ENCODE measurements around the gene MT1F.

Gene MT1F

DNA sequence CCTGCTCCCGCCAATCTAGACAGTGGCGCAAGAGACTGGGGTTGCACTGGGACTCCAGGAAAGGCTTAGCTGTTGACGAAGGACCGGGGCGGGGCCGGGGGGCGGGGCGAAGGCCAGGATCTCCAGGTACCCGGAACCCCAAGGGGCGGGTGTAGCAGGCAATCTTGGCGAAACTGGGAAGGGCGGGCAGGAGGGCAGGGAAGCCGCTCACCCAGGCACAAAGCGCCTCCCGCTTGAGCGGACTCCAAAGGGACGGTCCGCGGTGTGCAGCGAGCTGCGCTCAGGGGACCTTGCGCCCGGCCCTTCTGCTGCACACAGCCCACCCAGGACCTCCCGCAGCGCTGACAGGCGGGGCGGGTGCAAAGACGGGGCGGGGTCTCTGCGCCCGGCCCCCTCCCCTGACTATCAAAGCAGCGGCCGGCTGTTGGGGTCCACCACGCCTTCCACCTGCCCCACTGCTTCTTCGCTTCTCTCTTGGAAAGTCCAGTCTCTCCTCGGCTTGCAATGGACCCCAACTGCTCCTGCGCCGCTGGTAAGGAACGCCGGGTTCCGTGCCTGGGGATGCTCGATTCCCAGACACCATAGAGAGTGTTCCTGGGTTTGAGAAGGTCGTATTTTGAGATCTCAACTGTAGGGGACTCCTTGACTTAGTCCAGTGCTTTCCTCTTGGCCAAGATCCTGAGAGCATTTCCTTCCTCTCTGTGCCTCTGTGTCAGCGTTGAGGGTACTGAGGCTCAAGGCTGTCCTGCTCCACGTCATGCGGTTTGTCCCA is at the start of gene MT1F:
MT1F (plus strand) TSS at position 405 of the 772 bp plus-strand sequence; CDS start at position 505, 100 bp downstream.
- CTCF ChIA-PET = no interaction called here
- H3K4me1 Mint-ChIP-seq = peaks cover 31% of the 10 kb centered on the region
- peak within 1 kb of the TSS; percentile 98 for H3K4me3 Mint-ChIP-seq
- DNase-seq = peak; percentile 87
- no peaks in the 10 kb centered on the region for H3K9me3 Mint-ChIP-seq
- H3K27ac Mint-ChIP-seq = peak within 1 kb of the TSS; percentile 88
- H3K27me3 Mint-ChIP-seq = peaks cover 58% of the 10 kb centered on the region
- peaks cover 7% of the 10 kb centered on the region for H3K36me3 Mint-ChIP-seq

GRCh38 chr16:56608043-56608875 is 49.5 kb upstream of the MT1F start, which contains the start of gene MT2A:
MT2A (plus strand) TSS chr16:56608584; CDS start chr16:56608656, 72 bp downstream.
- Mint-ChIP-seq H3K4me3 (peak within 1 kb of the TSS; percentile 92), H3K9me3 (no peaks in the 10 kb centered on the region), H3K27ac (peak within 1 kb of the TSS; percentile 93), H3K4me1 (peaks cover 48% of the 10 kb centered on the region), H3K27me3 (peaks cover 15% of the 10 kb centered on the region), H3K36me3 (peaks cover 1% of the 10 kb centered on the region)
- DNase-seq = peak; percentile 94
- CTCF ChIA-PET = interaction anchor here (0.6 to 1.3 kb wide), 3 partner anchors 10 to 93 kb away, joined by 3 to 5 read pairs (median 4); no protein-coding TSS in a partner anchor

DNA sequence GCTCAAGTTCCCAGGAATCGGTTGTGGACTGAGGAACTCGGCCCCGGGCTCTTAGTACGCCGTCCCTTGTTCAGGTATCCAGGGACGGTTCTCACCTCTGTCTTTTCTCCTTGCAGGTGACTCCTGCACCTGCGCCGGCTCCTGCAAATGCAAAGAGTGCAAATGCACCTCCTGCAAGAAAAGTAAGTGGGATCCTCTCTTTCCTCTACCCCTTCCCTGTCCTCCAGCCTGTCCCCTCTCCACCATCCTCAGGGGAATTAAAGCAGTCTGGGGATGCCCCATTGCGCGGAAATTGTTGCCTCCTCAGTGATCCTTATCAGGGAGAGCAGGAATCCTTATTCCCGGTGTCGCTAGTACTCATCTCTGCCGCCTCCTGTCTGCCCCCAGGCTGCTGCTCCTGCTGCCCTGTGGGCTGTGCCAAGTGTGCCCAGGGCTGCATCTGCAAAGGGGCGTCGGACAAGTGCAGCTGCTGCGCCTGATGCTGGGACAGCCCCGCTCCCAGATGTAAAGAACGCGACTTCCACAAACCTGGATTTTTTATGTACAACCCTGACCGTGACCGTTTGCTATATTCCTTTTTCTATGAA is 48.8 kb upstream of the MT1F start:
- peaks cover 44% of the 10 kb centered on the region for H3K4me1 Mint-ChIP-seq
- CTCF ChIA-PET = interaction anchor here (0.6 to 2.1 kb wide), 5 partner anchors 11 to 253 kb away, joined by 3 to 6 read pairs (median 4); no protein-coding TSS in a partner anchor
- DNase-seq = peak; percentile 37

DNA sequence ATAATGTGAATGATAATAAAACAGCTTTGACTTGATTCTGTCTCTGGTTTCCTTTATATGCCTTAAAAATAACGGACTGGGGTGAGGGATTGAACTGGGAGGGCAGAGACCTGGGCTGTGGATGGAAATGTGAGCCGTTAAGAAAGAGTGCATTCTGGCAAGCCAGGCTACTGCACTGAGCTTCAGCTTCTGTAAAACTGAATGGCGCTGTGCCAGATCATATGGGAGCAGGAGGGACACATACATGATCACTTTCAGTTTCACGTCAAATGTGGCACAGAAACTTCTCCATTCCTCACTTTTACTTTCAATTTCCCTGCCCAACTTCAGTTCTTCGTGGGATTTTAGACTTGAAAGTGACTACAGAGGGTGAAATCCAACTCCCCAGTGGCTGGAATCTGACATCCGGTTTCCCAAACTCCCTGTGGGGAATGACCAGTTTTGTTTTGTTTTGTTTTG is 48.3 kb upstream of the MT1F start:
- Mint-ChIP-seq H3K36me3 (peaks cover 1% of the 10 kb centered on the region), H3K27me3 (peaks cover 4% of the 10 kb centered on the region), H3K9me3 (no peaks in the 10 kb centered on the region), H3K4me1 (peaks cover 44% of the 10 kb centered on the region), H3K4me3 (peak overlapping the region; percentile 92), H3K27ac (peak overlapping the region; percentile 93)
- DNase-seq = peak; percentile 86
- CTCF ChIA-PET = interaction anchor here (0.6 to 2.1 kb wide), 3 partner anchors 11 to 254 kb away, joined by 3 to 6 read pairs (median 3); no protein-coding TSS in a partner anchor

More for the DNA sequence above, 48.8 kb upstream of the MT1F start:
- Mint-ChIP-seq H3K27me3 (peaks cover 8% of the 10 kb centered on the region), H3K36me3 (peaks cover 1% of the 10 kb centered on the region), H3K4me3 (peak overlapping the region; percentile 92), H3K9me3 (no peaks in the 10 kb centered on the region), H3K27ac (peak overlapping the region; percentile 93)

- Mint-ChIP-seq H3K27ac (peak overlapping the region; percentile 93), H3K36me3 (peaks cover 1% of the 10 kb centered on the region), H3K9me3 (no peaks in the 10 kb centered on the region), H3K4me3 (peak overlapping the region; percentile 92), H3K27me3 (peaks cover 2% of the 10 kb centered on the region), H3K4me1 (peaks cover 48% of the 10 kb centered on the region)
- DNase-seq = peak; percentile 47
- CTCF ChIA-PET = interaction anchor here (0.9 to 2.1 kb wide), 2 partner anchors 92 to 254 kb away, joined by 3 to 6 read pairs; no protein-coding TSS in a partner anchor
Observed at GRCh38 chr16:56610017-56610608, 47.6 kb upstream of the MT1F start.

GRCh38 chr16:56610609-56611111 is 47.1 kb upstream of the MT1F start:
- Mint-ChIP-seq H3K27me3 (no peaks in the 10 kb centered on the region), H3K27ac (peak overlapping the region; percentile 93), H3K36me3 (peaks cover 1% of the 10 kb centered on the region), H3K4me1 (peaks cover 48% of the 10 kb centered on the region), H3K4me3 (peak overlapping the region; percentile 38), H3K9me3 (no peaks in the 10 kb centered on the region)
- DNase-seq = no peak
- CTCF ChIA-PET = interaction anchor here (1.2 to 2.1 kb wide), 2 partner anchors 10 to 91 kb away, joined by 4 to 6 read pairs; no protein-coding TSS in a partner anchor

DNA sequence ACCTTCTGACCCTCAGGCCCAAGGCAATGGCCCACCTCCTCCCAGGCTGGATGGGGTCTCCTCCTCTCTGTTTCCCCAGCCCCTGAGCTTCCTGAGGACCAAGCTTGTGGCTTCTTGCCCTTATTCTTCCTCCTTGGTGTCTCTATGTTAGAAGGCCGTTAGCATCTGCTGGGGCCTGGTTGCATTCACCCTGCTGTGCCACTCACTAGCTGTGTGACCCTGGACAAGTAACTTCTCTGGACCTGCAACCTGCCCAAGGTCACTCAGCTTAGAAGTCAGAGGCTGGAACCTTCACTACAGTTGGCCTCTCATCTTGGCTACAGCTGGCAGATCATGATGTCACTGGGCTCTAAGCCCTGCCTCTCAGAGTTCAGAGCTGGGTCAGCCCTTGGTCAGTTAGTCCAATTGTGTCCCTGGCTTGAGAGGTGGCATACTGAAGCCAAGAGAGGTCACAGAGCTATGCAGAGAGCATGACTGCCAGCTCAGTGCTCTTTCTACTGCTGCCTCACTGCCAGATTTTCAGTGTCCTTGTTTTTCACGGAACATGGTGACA is 46.4 kb upstream of the MT1F start:
- CTCF ChIA-PET = interaction anchor here (1.2 to 2.1 kb wide), 2 partner anchors 11 to 91 kb away, joined by 4 to 6 read pairs; no protein-coding TSS in a partner anchor
- no peaks in the 10 kb centered on the region for H3K27me3 Mint-ChIP-seq

GRCh38 chr16:56613706-56614105 is 44.1 kb upstream of the MT1F start:
- no peaks in the 10 kb centered on the region for H3K9me3 Mint-ChIP-seq
- no peak for DNase-seq
- peaks cover 22% of the 10 kb centered on the region for H3K27me3 Mint-ChIP-seq
- H3K4me1 Mint-ChIP-seq = peaks cover 47% of the 10 kb centered on the region
- no peak overlapping the region for H3K27ac Mint-ChIP-seq
- peaks cover 1% of the 10 kb centered on the region for H3K36me3 Mint-ChIP-seq
- CTCF ChIA-PET = interaction anchor here (1.2 kb wide), 1 partner anchor 10 kb away, joined by 4 read pairs; no protein-coding TSS in a partner anchor
- no peak overlapping the region for H3K4me3 Mint-ChIP-seq

More for the DNA sequence above, 46.4 kb upstream of the MT1F start:
- H3K27ac Mint-ChIP-seq = no peak overlapping the region
- H3K4me1 Mint-ChIP-seq = peaks cover 47% of the 10 kb centered on the region
- peaks cover 1% of the 10 kb centered on the region for H3K36me3 Mint-ChIP-seq
- no peak overlapping the region for H3K4me3 Mint-ChIP-seq
- DNase-seq = no peak
- H3K9me3 Mint-ChIP-seq = no peaks in the 10 kb centered on the region

DNA sequence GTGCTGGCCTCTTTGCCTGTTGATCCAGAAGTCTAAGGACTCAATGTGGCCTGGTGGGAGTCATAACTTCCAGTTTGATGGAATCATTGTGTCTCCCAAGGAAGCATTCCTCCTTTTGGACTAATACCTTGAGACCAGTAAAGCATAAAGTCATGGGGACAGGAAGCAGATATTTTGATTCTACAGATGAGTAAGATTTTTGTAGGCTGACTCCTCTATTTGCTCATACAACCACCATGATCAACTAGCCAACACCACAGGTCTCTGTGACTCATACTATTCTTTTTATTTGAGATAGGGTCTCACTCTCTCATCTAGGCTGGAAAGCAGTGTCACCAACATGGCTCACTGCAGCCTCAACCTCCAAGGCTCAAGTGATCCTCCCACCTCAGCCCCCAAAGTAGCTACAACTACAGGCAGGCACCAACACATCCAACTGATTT is 43.2 kb upstream of the MT1F start:
- CTCF ChIA-PET = no interaction called here
- Mint-ChIP-seq H3K27me3 (peaks cover 31% of the 10 kb centered on the region), H3K4me3 (no peak overlapping the region), H3K9me3 (no peaks in the 10 kb centered on the region), H3K4me1 (peaks cover 40% of the 10 kb centered on the region), H3K27ac (no peak overlapping the region), H3K36me3 (no peaks in the 10 kb centered on the region)
- DNase-seq = no peak

- CTCF ChIA-PET = no interaction called here
Observed at GRCh38 chr16:56615353-56615752, 42.4 kb upstream of the MT1F start.

DNA sequence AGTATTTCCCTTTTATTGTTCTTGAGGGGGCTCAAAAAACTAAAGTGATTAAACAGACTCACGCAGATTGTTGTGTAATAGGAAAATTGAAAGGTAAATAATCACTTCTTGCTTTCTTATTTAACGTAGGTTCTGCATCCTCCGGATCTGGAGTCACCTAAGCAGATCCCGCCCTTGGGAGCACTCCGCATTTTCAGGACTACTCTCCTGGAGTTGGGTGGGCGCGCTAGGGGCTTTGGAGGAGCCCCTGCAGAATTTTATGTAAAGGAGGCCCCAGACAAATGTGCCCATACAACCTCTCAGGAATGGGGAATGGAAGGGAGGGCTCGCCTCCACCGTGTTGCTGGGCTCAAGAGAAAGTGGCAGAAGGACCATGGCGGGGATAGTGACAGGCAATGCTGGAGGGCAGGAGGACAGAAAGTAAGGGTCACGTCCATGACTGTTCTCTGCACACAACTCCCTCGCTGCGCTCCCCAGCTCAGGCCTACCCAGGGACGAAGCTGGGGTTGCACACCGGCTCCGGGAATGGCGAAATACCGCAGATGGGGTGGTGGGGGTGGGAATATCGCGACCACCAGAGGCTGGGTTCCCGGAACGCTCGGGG is 41.0 kb upstream of the MT1F start:
- CTCF ChIA-PET = interaction anchor here (0.7 kb wide), 1 partner anchor 245 kb away, joined by 3 read pairs; no protein-coding TSS in a partner anchor
- no peaks in the 10 kb centered on the region for H3K9me3 Mint-ChIP-seq
- no peaks in the 10 kb centered on the region for H3K36me3 Mint-ChIP-seq
- peaks cover 49% of the 10 kb centered on the region for H3K27me3 Mint-ChIP-seq
- H3K4me3 Mint-ChIP-seq = peak overlapping the region; percentile 17
- peaks cover 23% of the 10 kb centered on the region for H3K4me1 Mint-ChIP-seq
- DNase-seq = no peak
- no peak overlapping the region for H3K27ac Mint-ChIP-seq

More at GRCh38 chr16:56615353-56615752, 42.4 kb upstream of the MT1F start:
- H3K36me3 Mint-ChIP-seq = no peaks in the 10 kb centered on the region
- no peak overlapping the region for H3K4me3 Mint-ChIP-seq
- no peak overlapping the region for H3K27ac Mint-ChIP-seq
- peaks cover 38% of the 10 kb centered on the region for H3K27me3 Mint-ChIP-seq
- H3K4me1 Mint-ChIP-seq = peaks cover 34% of the 10 kb centered on the region
- no peak for DNase-seq
- H3K9me3 Mint-ChIP-seq = no peaks in the 10 kb centered on the region

GRCh38 chr16:56617212-56618085 is 40.3 kb upstream of the MT1F start:
- H3K4me1 Mint-ChIP-seq = peaks cover 23% of the 10 kb centered on the region
- H3K9me3 Mint-ChIP-seq = no peaks in the 10 kb centered on the region
- peak overlapping the region; percentile 39 for H3K4me3 Mint-ChIP-seq
- DNase-seq = peak; percentile 78
- H3K36me3 Mint-ChIP-seq = no peaks in the 10 kb centered on the region
- H3K27me3 Mint-ChIP-seq = peaks cover 54% of the 10 kb centered on the region
- H3K27ac Mint-ChIP-seq = no peak overlapping the region
- CTCF ChIA-PET = interaction anchor here (0.7 to 2.1 kb wide), 4 partner anchors 17 to 244 kb away, joined by 3 to 6 read pairs (median 3); no protein-coding TSS in a partner anchor
